Measurements from ENCODE around the gene RNF34. TPM values are rescaled to one million over a fixed set of nuclear protein-coding genes. Genes with fewer than 3 reads are reported as not detected.

RNF34 gene
- polyA plus RNA-seq, 1 of the 3 experiments (the other 2 are of a cell fraction) = 29.4 TPM

DNA sequence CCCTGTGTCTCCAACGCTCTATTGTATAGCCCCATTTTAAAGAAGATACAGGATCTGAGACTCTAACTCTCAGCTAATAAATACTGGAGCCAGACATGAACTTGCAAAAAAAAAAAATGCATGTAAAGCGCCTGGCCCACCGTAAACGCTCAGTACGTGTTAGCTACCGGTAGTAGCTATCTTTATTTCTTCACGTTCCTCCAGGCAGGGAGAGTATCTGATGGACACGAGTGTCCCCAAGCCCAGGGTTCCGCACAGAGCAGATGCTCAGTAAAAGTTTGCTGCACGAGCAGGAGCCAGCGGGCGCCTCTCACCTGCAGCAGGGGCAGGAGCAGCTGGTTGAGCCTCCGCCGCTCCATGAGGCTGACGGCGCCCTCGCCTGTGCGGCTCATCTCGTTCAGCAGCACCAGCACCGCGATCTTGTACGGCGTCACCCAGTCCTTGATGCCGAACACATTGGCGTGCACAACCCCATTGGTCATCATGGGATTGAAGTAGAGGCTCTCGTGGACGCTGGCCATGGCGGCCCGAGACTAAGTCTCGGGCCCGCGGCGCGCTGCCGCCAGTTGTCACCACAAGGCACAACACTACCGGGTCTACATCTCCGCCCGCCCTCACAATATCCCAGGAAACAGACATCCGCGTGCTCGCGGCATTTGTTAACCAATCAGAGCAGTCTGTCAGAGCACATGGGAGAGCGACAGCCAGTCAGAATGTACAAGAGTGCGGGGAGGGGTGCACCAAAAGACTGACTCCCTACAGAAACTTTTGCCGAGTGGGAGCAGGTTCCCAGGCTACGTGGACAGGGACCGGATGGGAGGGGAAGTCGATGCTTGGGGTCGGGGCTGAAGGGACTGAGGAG lies 47.9 kb upstream of the RNF34 start, which contains the start of gene ANAPC5 (continued):
- TF ChIP-seq SIN3A (IDR thresholded peaks at IDR 0.05; ENCODE audit: borderline replicate concordance, low read depth, low read length) (peak; percentile 80; the same call in 1 of the 2 replicates), POLR2AphosphoS5 (IDR thresholded peaks at IDR 0.05; ENCODE audit: low read depth, low read length) (peak; percentile 91), YY1 (IDR thresholded peaks at IDR 0.05; ENCODE audit: low read depth) (peak; percentile 74), EZH2phosphoT487 (IDR thresholded peaks at IDR 0.05; ENCODE audit: borderline replicate concordance, low read depth) (no peak), CTCF (IDR thresholded peaks at IDR 0.05) (no peak), RCOR1 (IDR thresholded peaks at IDR 0.05; ENCODE audit: low read length) (no peak), RXRA (IDR thresholded peaks at IDR 0.05; ENCODE audit: borderline replicate concordance, low read depth) (no peak), CHD2 (IDR thresholded peaks at IDR 0.05; ENCODE audit: low read length, partially characterized antibody) (peak; percentile 98), PBX3 (IDR thresholded peaks at IDR 0.05) (peak; percentile 30; the same call in 1 of the 2 replicates), MXI1 (IDR thresholded peaks at IDR 0.05; ENCODE audit: low read depth, low read length) (peak; percentile 97), FOSL2 (IDR thresholded peaks at IDR 0.05; ENCODE audit: borderline replicate concordance, low read depth) (no peak), REST (IDR thresholded peaks at IDR 0.05; ENCODE audit: low read depth, low read length) (peak; percentile 55; the same call in 1 of the 2 replicates), GATA2 (CRISPR knock-in tag; IDR thresholded peaks at IDR 0.05) (no peak)
- TF ChIP-seq, protein P1, sequence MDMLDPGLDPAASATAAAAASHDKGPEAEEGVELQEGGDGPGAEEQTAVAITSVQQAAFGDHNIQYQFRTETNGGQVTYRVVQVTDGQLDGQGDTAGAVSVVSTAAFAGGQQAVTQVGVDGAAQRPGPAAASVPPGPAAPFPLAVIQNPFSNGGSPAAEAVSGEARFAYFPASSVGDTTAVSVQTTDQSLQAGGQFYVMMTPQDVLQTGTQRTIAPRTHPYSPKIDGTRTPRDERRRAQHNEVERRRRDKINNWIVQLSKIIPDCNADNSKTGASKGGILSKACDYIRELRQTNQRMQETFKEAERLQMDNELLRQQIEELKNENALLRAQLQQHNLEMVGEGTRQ (IDR thresholded peaks at IDR 0.05; ENCODE audit: borderline replicate concordance, low read depth, low read length) = no peak; the same call in 1 of the 2 replicates
- TF ChIP-seq, protein P2, sequence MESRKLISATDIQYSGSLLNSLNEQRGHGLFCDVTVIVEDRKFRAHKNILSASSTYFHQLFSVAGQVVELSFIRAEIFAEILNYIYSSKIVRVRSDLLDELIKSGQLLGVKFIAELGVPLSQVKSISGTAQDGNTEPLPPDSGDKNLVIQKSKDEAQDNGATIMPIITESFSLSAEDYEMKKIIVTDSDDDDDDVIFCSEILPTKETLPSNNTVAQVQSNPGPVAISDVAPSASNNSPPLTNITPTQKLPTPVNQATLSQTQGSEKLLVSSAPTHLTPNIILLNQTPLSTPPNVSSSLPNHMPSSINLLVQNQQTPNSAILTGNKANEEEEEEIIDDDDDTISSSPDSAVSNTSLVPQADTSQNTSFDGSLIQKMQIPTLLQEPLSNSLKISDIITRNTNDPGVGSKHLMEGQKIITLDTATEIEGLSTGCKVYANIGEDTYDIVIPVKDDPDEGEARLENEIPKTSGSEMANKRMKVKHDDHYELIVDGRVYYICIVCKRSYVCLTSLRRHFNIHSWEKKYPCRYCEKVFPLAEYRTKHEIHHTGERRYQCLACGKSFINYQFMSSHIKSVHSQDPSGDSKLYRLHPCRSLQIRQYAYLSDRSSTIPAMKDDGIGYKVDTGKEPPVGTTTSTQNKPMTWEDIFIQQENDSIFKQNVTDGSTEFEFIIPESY (IDR thresholded peaks at IDR 0.05; ENCODE audit: borderline replicate concordance, low read depth) = peak; percentile 97
- TF ChIP-seq, protein P3, sequence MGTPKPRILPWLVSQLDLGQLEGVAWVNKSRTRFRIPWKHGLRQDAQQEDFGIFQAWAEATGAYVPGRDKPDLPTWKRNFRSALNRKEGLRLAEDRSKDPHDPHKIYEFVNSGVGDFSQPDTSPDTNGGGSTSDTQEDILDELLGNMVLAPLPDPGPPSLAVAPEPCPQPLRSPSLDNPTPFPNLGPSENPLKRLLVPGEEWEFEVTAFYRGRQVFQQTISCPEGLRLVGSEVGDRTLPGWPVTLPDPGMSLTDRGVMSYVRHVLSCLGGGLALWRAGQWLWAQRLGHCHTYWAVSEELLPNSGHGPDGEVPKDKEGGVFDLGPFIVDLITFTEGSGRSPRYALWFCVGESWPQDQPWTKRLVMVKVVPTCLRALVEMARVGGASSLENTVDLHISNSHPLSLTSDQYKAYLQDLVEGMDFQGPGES (IDR thresholded peaks at IDR 0.05; ENCODE audit: low read depth, low read length) = no peak; the same call in 1 of the 2 replicates
